ENCODE data around the gene LAMP1.
"Not testable (repeated sequence)": the region's sequence is repeated elsewhere in the genome, so short reads cannot be mapped to it uniquely, and the experiment has no call there.

Gene LAMP1

DNA sequence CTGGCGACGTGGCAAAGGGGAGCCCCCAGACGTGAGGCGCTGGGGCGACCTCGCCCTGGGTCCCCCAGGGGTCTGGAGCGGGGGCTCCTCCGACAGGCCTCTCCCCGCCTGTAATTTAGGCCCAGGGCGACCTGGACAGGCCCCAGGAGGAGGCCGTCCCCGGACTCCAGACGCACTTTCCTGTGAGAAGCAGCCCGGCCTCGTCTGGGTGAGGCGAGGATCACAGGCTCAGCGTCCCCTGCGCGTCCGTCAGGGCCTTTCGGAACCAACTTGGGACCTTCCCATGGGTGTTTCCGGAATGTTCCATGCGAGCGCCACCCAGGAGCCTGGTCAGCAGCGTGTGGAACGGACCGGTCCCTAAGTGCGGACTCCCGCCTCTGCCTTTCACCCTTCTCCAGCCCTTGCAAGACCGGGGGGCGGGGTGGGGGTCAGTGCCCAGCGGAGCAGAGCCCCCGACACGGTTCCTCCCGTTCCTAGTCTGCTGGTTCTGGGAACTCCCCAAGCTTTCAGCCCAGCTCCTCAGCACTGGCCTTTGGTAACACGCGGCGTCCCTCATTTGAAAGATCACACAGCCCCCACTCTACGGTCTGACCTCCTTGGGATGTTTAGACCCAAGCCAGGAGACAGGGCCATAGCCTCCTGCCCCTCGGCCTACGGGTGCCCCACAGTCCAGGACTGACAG is 68.0 kb downstream of the LAMP1 start:
- no peaks in the 10 kb centered on the region for H3K36me3 Mint-ChIP-seq
- H3K9me3 Mint-ChIP-seq: no peaks in the 10 kb centered on the region
- H3K4me1 Mint-ChIP-seq: peaks cover 5% of the 10 kb centered on the region
- peaks cover 61% of the 10 kb centered on the region for H3K27me3 Mint-ChIP-seq
- peak overlapping the region; percentile 37 for H3K4me3 Mint-ChIP-seq
- no peak for DNase-seq
- CTCF ChIA-PET: no interaction called here
- H3K27ac Mint-ChIP-seq: no peak overlapping the region

DNA sequence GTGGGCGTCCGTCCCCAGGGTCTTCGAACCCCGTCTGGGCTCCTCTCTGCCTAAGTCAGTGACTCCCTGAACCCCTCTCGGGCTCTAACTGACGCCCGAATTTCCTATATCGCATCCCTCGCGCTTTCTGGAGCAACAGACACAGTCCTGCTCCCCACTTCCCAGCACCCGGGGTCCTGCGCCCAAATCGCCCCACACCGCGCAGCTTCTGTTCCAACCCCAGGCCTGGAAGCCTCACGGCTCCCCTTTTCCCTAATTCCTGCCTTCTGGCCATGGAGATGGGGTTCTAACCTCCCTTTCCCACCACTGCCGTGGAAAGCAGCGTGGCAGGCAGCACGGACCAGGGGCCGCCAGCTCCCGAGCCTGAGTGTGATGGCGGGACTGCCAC is 68.5 kb downstream of the LAMP1 start:
- peaks cover 56% of the 10 kb centered on the region for H3K27me3 Mint-ChIP-seq

DNA sequence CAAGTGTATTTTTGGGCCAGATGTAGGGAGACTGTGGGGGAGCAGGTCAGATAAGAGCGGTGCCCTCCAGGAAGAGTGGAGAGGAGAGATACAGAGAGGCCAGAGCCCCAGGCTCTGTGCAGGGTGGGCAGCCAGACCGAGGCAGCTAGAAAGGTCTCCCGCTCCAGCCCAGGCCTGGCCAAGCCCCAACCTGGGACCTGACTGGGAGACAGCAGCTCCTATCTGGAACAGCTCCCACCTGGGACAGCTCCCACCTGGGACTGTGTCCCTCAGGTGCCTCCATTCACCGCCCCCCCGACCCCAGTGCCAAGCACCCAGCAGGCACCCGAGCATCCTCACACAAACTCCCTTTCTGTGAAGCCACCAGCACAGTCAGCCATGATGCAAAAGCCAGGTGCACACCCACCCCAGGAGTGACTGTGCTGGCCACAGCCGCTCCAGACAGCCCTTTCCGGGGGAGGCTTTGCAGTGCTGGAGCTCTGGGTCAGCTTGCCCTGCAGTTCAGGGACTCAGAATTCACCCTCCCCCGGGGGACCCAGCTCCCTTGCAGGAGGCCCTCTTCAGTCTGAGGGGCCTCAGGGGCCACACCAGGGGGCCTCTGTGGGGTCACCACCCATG is 69.0 kb downstream of the LAMP1 start:
- Mint-ChIP-seq H3K27ac (no peak overlapping the region), H3K4me1 (peaks cover 5% of the 10 kb centered on the region), H3K4me3 (no peak overlapping the region), H3K9me3 (no peaks in the 10 kb centered on the region), H3K27me3 (peaks cover 51% of the 10 kb centered on the region), H3K36me3 (no peaks in the 10 kb centered on the region)
- DNase-seq: no peak
- CTCF ChIA-PET: interaction anchor here (0.7 kb wide), 1 partner anchor 16 kb away, joined by 3 read pairs; no protein-coding TSS in a partner anchor

More for the DNA sequence above, 68.5 kb downstream of the LAMP1 start:
- H3K27ac Mint-ChIP-seq: no peak overlapping the region
- CTCF ChIA-PET: no interaction called here
- H3K9me3 Mint-ChIP-seq: no peaks in the 10 kb centered on the region
- H3K4me3 Mint-ChIP-seq: peak overlapping the region; percentile 37
- DNase-seq: no peak
- H3K36me3 Mint-ChIP-seq: no peaks in the 10 kb centered on the region
- peaks cover 5% of the 10 kb centered on the region for H3K4me1 Mint-ChIP-seq

DNA sequence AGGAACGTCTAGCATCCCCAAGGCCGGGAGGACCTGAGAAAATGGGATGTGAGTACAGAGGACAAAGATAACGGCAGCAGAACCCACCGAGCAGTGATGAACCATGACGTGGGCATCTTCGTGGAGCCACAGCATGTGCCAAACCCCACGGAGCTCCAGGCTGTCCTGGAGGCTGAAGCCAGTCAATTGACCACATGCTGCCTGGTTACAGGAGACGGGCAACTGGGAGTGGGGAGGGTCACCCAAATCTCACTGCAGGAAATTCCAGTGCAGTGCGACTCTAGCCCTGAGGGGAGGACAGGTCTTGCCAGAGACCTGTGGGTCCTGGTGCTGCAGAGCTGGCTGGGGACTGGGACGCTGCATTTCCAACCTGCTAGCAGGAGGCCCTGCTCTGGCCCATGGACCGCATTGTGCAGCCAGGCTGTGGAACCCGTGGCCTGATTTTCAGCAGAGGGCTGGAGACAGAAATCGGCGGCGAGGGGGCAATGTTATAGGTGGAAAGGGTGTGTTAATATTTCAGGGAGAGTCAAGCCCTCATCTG is 70.1 kb downstream of the LAMP1 start:
- DNase-seq: no peak
- Mint-ChIP-seq H3K9me3 (peaks cover 2% of the 10 kb centered on the region), H3K27me3 (peaks cover 41% of the 10 kb centered on the region), H3K36me3 (no peaks in the 10 kb centered on the region), H3K4me1 (peaks cover 5% of the 10 kb centered on the region), H3K27ac (no peak overlapping the region), H3K4me3 (no peak overlapping the region)
- CTCF ChIA-PET: interaction anchor here (0.7 kb wide), 1 partner anchor 17 kb away, joined by 3 read pairs; no protein-coding TSS in a partner anchor

DNA sequence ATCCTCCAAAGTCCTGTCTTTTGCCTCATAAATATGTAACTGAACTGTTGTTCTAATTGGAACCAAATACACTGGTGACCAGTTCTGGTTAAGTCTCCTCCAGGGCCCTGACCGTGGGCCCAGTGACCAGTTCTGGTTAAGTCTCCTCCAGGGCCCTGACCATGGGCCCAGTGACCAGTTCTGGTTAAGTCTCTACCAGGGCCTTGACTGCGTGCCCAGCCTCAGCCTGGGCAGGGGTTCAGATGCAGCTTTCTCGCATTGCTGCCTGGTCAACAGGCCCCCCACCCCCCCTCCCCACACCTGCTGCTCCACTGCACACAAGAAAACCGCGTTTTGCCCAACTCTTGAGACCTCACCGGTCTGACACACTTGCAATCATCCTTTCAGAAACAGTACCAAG is 70.7 kb downstream of the LAMP1 start:
- H3K27me3 Mint-ChIP-seq: peaks cover 34% of the 10 kb centered on the region
- H3K4me1 Mint-ChIP-seq: peaks cover 2% of the 10 kb centered on the region
- no peak overlapping the region for H3K4me3 Mint-ChIP-seq
- peaks cover 2% of the 10 kb centered on the region for H3K9me3 Mint-ChIP-seq
- no peak for DNase-seq
- CTCF ChIA-PET: no interaction called here
- no peak overlapping the region for H3K27ac Mint-ChIP-seq
- no peaks in the 10 kb centered on the region for H3K36me3 Mint-ChIP-seq

DNA sequence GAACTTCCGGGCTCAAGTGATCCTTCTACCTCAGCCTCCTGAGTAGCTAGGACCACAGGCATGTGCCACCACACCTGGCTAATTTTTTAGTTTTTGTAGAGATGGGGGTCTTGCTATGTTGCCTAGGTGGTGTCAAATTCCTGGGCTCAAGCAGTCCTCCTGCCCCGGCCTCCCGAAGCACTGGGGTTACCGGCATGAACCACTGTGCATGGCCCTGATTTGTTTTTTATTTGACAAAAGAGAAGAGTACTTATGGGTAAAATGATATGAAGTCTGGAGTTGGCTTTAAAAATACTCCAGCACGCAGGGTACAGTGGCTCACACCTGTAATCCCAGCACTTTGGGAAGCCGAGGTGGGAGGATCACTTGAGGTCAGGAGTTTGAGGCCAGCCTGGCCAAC is 71.3 kb downstream of the LAMP1 start:
- H3K27ac Mint-ChIP-seq, H3K9me3 Mint-ChIP-seq, DNase-seq, H3K4me1 Mint-ChIP-seq, H3K36me3 Mint-ChIP-seq, CTCF ChIA-PET, H3K4me3 Mint-ChIP-seq: not testable (repeated sequence)
- H3K27me3 Mint-ChIP-seq: peaks cover 28% of the 10 kb centered on the region

DNA sequence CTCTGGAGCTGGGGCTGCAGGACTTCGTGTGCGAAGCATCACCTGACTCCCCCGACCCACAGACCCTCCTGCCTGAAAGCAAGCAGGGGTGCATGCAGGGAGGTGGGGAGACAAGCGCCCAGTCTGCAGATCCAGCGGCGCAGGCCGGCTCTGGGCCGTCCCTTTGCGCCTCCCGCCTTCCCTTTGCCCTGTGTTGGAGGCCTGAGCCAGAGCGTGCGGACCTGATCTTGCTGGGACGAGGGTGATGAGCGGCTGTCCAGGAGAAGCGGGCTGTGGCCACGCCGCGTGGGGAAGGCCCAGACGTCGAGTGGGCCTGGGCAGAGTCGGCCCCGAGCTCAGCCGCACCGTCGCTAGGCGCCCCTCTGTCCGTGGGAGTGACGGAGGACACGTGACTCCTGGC is 72.2 kb downstream of the LAMP1 start:
- Mint-ChIP-seq H3K9me3 (peaks cover 2% of the 10 kb centered on the region), H3K4me1 (peaks cover 2% of the 10 kb centered on the region), H3K36me3 (no peaks in the 10 kb centered on the region), H3K27me3 (peaks cover 23% of the 10 kb centered on the region), H3K27ac (no peak overlapping the region), H3K4me3 (no peak overlapping the region)
- no peak for DNase-seq
- CTCF ChIA-PET: no interaction called here

DNA sequence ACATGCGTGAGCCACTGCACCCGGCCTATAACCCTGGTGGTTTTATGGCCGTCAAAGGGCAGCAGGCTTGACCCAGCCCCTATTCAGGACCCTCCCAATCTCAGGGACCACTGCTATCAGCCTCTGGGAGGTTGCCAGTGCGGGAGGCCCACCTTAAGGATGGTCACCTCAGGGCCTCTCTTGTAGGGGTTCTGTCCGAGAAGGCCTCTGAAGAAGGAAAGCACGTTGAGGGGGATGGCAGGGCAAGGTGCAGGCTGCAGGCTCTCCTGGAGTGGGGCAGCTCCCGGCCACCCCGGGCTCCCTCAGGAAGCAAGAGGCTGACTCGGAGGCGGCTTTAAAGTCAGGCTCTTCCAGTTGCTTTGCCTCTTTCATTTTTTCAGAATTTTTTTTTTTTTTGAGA is 72.8 kb downstream of the LAMP1 start:
- H3K4me1 Mint-ChIP-seq: peaks cover 2% of the 10 kb centered on the region
- H3K36me3 Mint-ChIP-seq: no peaks in the 10 kb centered on the region
- H3K4me3 Mint-ChIP-seq: no peak overlapping the region
- H3K9me3 Mint-ChIP-seq: peaks cover 2% of the 10 kb centered on the region
- no peak overlapping the region for H3K27ac Mint-ChIP-seq
- no peak for DNase-seq
- peaks cover 21% of the 10 kb centered on the region for H3K27me3 Mint-ChIP-seq
- CTCF ChIA-PET: no interaction called here

DNA sequence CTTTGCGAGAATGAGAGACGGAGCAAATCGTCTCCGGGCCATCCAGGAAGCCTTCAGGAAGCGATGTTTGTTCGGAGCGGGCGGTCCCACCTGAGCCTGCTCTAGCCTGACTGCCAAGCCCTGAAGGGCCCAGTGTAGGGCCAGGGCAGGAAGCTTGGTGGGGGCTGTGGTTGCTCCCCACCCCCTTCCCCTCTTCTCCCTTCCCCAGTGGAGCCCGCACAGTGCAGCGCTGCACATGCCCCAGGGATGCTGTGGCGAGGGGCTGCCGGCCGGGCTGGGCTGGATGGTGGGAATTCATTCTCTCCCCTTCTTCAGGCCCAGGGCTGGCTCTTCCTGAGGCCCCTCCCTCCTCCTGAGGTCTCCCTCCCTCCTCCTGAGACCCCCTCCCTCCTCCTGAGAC is 74.0 kb downstream of the LAMP1 start:
- Mint-ChIP-seq H3K4me1 (no peaks in the 10 kb centered on the region), H3K27me3 (peaks cover 14% of the 10 kb centered on the region), H3K9me3 (peaks cover 2% of the 10 kb centered on the region), H3K4me3 (no peak overlapping the region), H3K36me3 (no peaks in the 10 kb centered on the region), H3K27ac (no peak overlapping the region)
- DNase-seq: no peak
- CTCF ChIA-PET: no interaction called here

DNA sequence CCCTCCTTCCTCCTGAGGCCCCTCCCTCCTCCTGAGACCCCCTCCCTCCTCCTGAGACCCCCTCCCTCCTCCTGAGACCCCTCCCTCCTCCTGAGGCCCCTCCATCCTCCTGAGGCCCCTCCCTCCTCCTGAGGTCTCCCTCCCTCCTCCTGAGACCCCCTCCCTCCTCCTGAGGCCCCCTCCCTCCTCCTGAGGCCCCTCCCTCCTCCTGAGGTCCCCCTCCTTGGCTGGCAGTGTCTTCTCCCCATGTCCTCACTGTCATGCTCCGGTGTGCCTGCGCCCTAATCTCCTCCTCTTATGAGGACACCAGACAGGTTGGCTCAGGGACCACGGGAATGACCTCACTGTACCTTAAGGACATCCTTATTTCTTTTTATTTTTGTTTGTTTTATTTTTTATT is 74.7 kb downstream of the LAMP1 start:
- H3K36me3 Mint-ChIP-seq, H3K27ac Mint-ChIP-seq, H3K4me1 Mint-ChIP-seq, CTCF ChIA-PET, H3K4me3 Mint-ChIP-seq, DNase-seq, H3K9me3 Mint-ChIP-seq: not testable (repeated sequence)
- H3K27me3 Mint-ChIP-seq: peaks cover 12% of the 10 kb centered on the region
